Measurements from ENCODE around the gene MYL7.
A peak's percentile ranks its signal among the peaks of the same experiment; 100 is the strongest.

MYL7 gene

GRCh38 chr7:44180631-44181030 is 39.5 kb upstream of the MYL7 start:
- H3K9me3 ChIP-seq (replicated peaks in 1 of 2; ENCODE audit: control insufficient read depth in 2 of 2, insufficient read depth in 1 of 2, low read depth in 1 of 2, low read length in 2 of 2) = peaks cover 6% of the 10 kb centered on the region in 2 donors
- no peak overlapping the region for H3K9ac ChIP-seq (ENCODE audit: low read depth, low read length, poor library complexity)
- no peak overlapping the region for H2BK12ac ChIP-seq (ENCODE audit: low read length)
- H3K27me3 ChIP-seq (ENCODE audit: control insufficient read depth in 3 of 3, insufficient read depth in 3 of 3, low read depth in 1 of 3, low read length in 3 of 3) = peaks cover 0 to 35% (median 0%) of the 10 kb centered on the region in 3 experiments
- no peak overlapping the region for H3K23ac ChIP-seq (ENCODE audit: low read depth, low read length, poor library complexity)
- no peak overlapping the region for H2BK15ac ChIP-seq (ENCODE audit: low read length)
- H3K79me1 ChIP-seq (ENCODE audit: low read depth, low read length) = no peaks in the 10 kb centered on the region
- no peak overlapping the region for H3K27ac ChIP-seq (replicated peaks; ENCODE audit: low read length)
- H4K91ac ChIP-seq (ENCODE audit: low read depth, low read length, poor library complexity) = no peak overlapping the region
- no peak overlapping the region for H2BK5ac ChIP-seq (ENCODE audit: low read length)
- no peak overlapping the region for H3K14ac ChIP-seq (ENCODE audit: low read length)
- no peak overlapping the region for H3K4ac ChIP-seq (ENCODE audit: low read length)
- no peak overlapping the region for H2AFZ ChIP-seq (ENCODE audit: low read length)
- peaks cover 7 to 14% of the 10 kb centered on the region in 2 donors for H3K4me1 ChIP-seq (ENCODE audit: control insufficient read depth in 2 of 2, insufficient read depth in 1 of 2, low read depth in 1 of 2, low read length in 2 of 2)
- no peaks in the 10 kb centered on the region for H3K36me3 ChIP-seq (replicated peaks in 1 of 2; ENCODE audit: control insufficient read depth in 2 of 2, insufficient read depth in 2 of 2, low read length in 2 of 2)
- no peak overlapping the region for H3K4me3 ChIP-seq (ENCODE audit: low read length in 2 of 2)
- no peak overlapping the region for H2AK5ac ChIP-seq (ENCODE audit: low read depth, low read length)
- DNase-seq (ENCODE audit: low spot score) = no peak
- no peak overlapping the region for H3K4me2 ChIP-seq (ENCODE audit: insufficient read depth, low read length, poor library complexity, severe bottlenecking)
- H4K8ac ChIP-seq (ENCODE audit: low read depth, low read length) = no peak overlapping the region
- WGBS, 2 donors (ENCODE audit: extremely low coverage in 2 of 2, insufficient read length in 2 of 2, insufficient replicate concordance in 1 of 2) = no CpG with 5 or more reads among the region's 3 CpGs
- H3K18ac ChIP-seq (ENCODE audit: low read length) = no peak overlapping the region
- no peak overlapping the region for H2BK120ac ChIP-seq (ENCODE audit: low read depth, low read length)

- WGBS, 2 donors (ENCODE audit: extremely low coverage in 2 of 2, insufficient read length in 2 of 2, insufficient replicate concordance in 1 of 2) = no CpG with 5 or more reads among the region's 4 CpGs
- H3K23ac ChIP-seq (ENCODE audit: low read depth, low read length, poor library complexity) = no peak overlapping the region
Observed at GRCh38 chr7:44177570-44178131, 36.5 kb upstream of the MYL7 start.

GRCh38 chr7:44176486-44176885 is 35.4 kb upstream of the MYL7 start:
- WGBS, 2 donors (ENCODE audit: extremely low coverage in 2 of 2, insufficient read length in 2 of 2, insufficient replicate concordance in 1 of 2) = no CpG with 5 or more reads among the region's 7 CpGs
- H2BK15ac ChIP-seq (ENCODE audit: low read length) = no peak overlapping the region
- H2BK12ac ChIP-seq (ENCODE audit: low read length) = no peak overlapping the region
- no peak overlapping the region for H4K91ac ChIP-seq (ENCODE audit: low read depth, low read length, poor library complexity)
- peaks cover 0 to 13% (median 0%) of the 10 kb centered on the region in 3 experiments for H3K27me3 ChIP-seq (ENCODE audit: control insufficient read depth in 3 of 3, insufficient read depth in 3 of 3, low read depth in 1 of 3, low read length in 3 of 3)
- peaks cover 0 to 2% of the 10 kb centered on the region in 2 donors for H3K9me3 ChIP-seq (replicated peaks in 1 of 2; ENCODE audit: control insufficient read depth in 2 of 2, insufficient read depth in 1 of 2, low read depth in 1 of 2, low read length in 2 of 2)
- H3K4me3 ChIP-seq (ENCODE audit: low read length in 2 of 2) = no peak overlapping the region
- H3K18ac ChIP-seq (ENCODE audit: low read length) = no peak overlapping the region
- no peak overlapping the region for H4K8ac ChIP-seq (ENCODE audit: low read depth, low read length)
- H3K4me2 ChIP-seq (ENCODE audit: insufficient read depth, low read length, poor library complexity, severe bottlenecking) = no peak overlapping the region
- DNase-seq (ENCODE audit: low spot score) = no peak
- H3K79me1 ChIP-seq (ENCODE audit: low read depth, low read length) = no peaks in the 10 kb centered on the region
- no peak overlapping the region for H3K4ac ChIP-seq (ENCODE audit: low read length)
- no peak overlapping the region for H3K14ac ChIP-seq (ENCODE audit: low read length)
- H2AK5ac ChIP-seq (ENCODE audit: low read depth, low read length) = no peak overlapping the region
- H2AFZ ChIP-seq (ENCODE audit: low read length) = no peak overlapping the region
- no peak overlapping the region for H3K23ac ChIP-seq (ENCODE audit: low read depth, low read length, poor library complexity)
- H2BK120ac ChIP-seq (ENCODE audit: low read depth, low read length) = no peak overlapping the region
- H3K9ac ChIP-seq (ENCODE audit: low read depth, low read length, poor library complexity) = no peak overlapping the region
- no peak overlapping the region for H3K27ac ChIP-seq (replicated peaks; ENCODE audit: low read length)
- H3K36me3 ChIP-seq (replicated peaks in 1 of 2; ENCODE audit: control insufficient read depth in 2 of 2, insufficient read depth in 2 of 2, low read length in 2 of 2) = no peaks in the 10 kb centered on the region
- peaks cover 4 to 9% of the 10 kb centered on the region in 2 donors for H3K4me1 ChIP-seq (ENCODE audit: control insufficient read depth in 2 of 2, insufficient read depth in 1 of 2, low read depth in 1 of 2, low read length in 2 of 2)
- no peak overlapping the region for H2BK5ac ChIP-seq (ENCODE audit: low read length)

More at GRCh38 chr7:44177570-44178131, 36.5 kb upstream of the MYL7 start:
- Histone ChIP-seq H4K8ac (ENCODE audit: low read depth, low read length) (no peak overlapping the region), H3K9me3 (replicated peaks in 1 of 2; ENCODE audit: control insufficient read depth in 2 of 2, insufficient read depth in 1 of 2, low read depth in 1 of 2, low read length in 2 of 2) (peaks cover 4 to 5% of the 10 kb centered on the region in 2 donors), H3K4me3 (ENCODE audit: low read length in 2 of 2) (no peak overlapping the region), H3K79me1 (ENCODE audit: low read depth, low read length) (no peaks in the 10 kb centered on the region), H2BK5ac (ENCODE audit: low read length) (no peak overlapping the region), H2BK120ac (ENCODE audit: low read depth, low read length) (no peak overlapping the region), H3K4me2 (ENCODE audit: insufficient read depth, low read length, poor library complexity, severe bottlenecking) (no peak overlapping the region), H3K14ac (ENCODE audit: low read length) (no peak overlapping the region), H2BK15ac (ENCODE audit: low read length) (no peak overlapping the region), H2BK12ac (ENCODE audit: low read length) (no peak overlapping the region), H3K27me3 (ENCODE audit: control insufficient read depth in 3 of 3, insufficient read depth in 3 of 3, low read depth in 1 of 3, low read length in 3 of 3) (peaks cover 0 to 24% (median 0%) of the 10 kb centered on the region in 3 experiments), H2AFZ (ENCODE audit: low read length) (peak overlapping the region; percentile 37), H3K4ac (ENCODE audit: low read length) (no peak overlapping the region), H3K27ac (replicated peaks; ENCODE audit: low read length) (no peak overlapping the region), H3K36me3 (replicated peaks in 1 of 2; ENCODE audit: control insufficient read depth in 2 of 2, insufficient read depth in 2 of 2, low read length in 2 of 2) (no peaks in the 10 kb centered on the region), H2AK5ac (ENCODE audit: low read depth, low read length) (peak overlapping the region; percentile 36), H4K91ac (ENCODE audit: low read depth, low read length, poor library complexity) (no peak overlapping the region), H3K9ac (ENCODE audit: low read depth, low read length, poor library complexity) (no peak overlapping the region), H3K4me1 (ENCODE audit: control insufficient read depth in 2 of 2, insufficient read depth in 1 of 2, low read depth in 1 of 2, low read length in 2 of 2) (peaks cover 4 to 9% of the 10 kb centered on the region in 2 donors), H3K18ac (ENCODE audit: low read length) (peak overlapping the region; percentile 53)
- DNase-seq (ENCODE audit: low spot score) = no peak

- no peak overlapping the region for H3K9ac ChIP-seq (ENCODE audit: low read depth, low read length, poor library complexity)
- no peak overlapping the region for H4K8ac ChIP-seq (ENCODE audit: low read depth, low read length)
- peaks cover 4 to 9% of the 10 kb centered on the region in 2 donors for H3K4me1 ChIP-seq (ENCODE audit: control insufficient read depth in 2 of 2, insufficient read depth in 1 of 2, low read depth in 1 of 2, low read length in 2 of 2)
- no peak for DNase-seq (ENCODE audit: low spot score)
- H2BK12ac ChIP-seq (ENCODE audit: low read length) = no peak overlapping the region
- H2BK120ac ChIP-seq (ENCODE audit: low read depth, low read length) = no peak overlapping the region
- H2AK5ac ChIP-seq (ENCODE audit: low read depth, low read length) = no peak overlapping the region
- peaks cover 0 to 2% of the 10 kb centered on the region in 2 donors for H3K9me3 ChIP-seq (replicated peaks in 1 of 2; ENCODE audit: control insufficient read depth in 2 of 2, insufficient read depth in 1 of 2, low read depth in 1 of 2, low read length in 2 of 2)
- no CpG with 5 or more reads among the region's 3 CpGs for WGBS, 2 donors (ENCODE audit: extremely low coverage in 2 of 2, insufficient read length in 2 of 2, insufficient replicate concordance in 1 of 2)
- no peak overlapping the region for H4K91ac ChIP-seq (ENCODE audit: low read depth, low read length, poor library complexity)
- no peak overlapping the region for H3K23ac ChIP-seq (ENCODE audit: low read depth, low read length, poor library complexity)
- no peak overlapping the region for H2BK5ac ChIP-seq (ENCODE audit: low read length)
- no peak overlapping the region for H3K27ac ChIP-seq (replicated peaks; ENCODE audit: low read length)
- H3K14ac ChIP-seq (ENCODE audit: low read length) = no peak overlapping the region
- no peak overlapping the region for H3K4me3 ChIP-seq (ENCODE audit: low read length in 2 of 2)
- H2AFZ ChIP-seq (ENCODE audit: low read length) = no peak overlapping the region
- no peak overlapping the region for H2BK15ac ChIP-seq (ENCODE audit: low read length)
- no peak overlapping the region for H3K18ac ChIP-seq (ENCODE audit: low read length)
- no peaks in the 10 kb centered on the region for H3K79me1 ChIP-seq (ENCODE audit: low read depth, low read length)
- no peaks in the 10 kb centered on the region for H3K36me3 ChIP-seq (replicated peaks in 1 of 2; ENCODE audit: control insufficient read depth in 2 of 2, insufficient read depth in 2 of 2, low read length in 2 of 2)
- H3K4me2 ChIP-seq (ENCODE audit: insufficient read depth, low read length, poor library complexity, severe bottlenecking) = no peak overlapping the region
- no peak overlapping the region for H3K4ac ChIP-seq (ENCODE audit: low read length)
- peaks cover 0 to 7% (median 0%) of the 10 kb centered on the region in 3 experiments for H3K27me3 ChIP-seq (ENCODE audit: control insufficient read depth in 3 of 3, insufficient read depth in 3 of 3, low read depth in 1 of 3, low read length in 3 of 3)
Observed at GRCh38 chr7:44175730-44176129, 34.6 kb upstream of the MYL7 start.
